LNCAP (cell line): ENCODE results near the gene ITGA3.
A peak's percentile ranks its signal among the peaks of the same experiment; 100 is the strongest.

Experiments used
- CTCF ChIP-seq: fragments of 450-650 bp; IDR thresholded peaks from 2 replicates; pipeline ENCODE4 v1.5.1; 2017; ENCODE audit warnings: mild to moderate bottlenecking

ITGA3 gene

GRCh38 chr17:50110591-50111349 is 54.9 kb downstream of the ITGA3 start:
- no peak for TF ChIP-seq CTCF

GRCh38 chr17:50111673-50112655 is 56.1 kb downstream of the ITGA3 start:
- no peak for TF ChIP-seq CTCF

GRCh38 chr17:50112694-50113093 is 56.8 kb downstream of the ITGA3 start:
- TF ChIP-seq CTCF: no peak

- no peak for TF ChIP-seq CTCF
These were observed 57.9 kb downstream of the ITGA3 start for GRCh38 chr17:50113624-50114320.

GRCh38 chr17:50114401-50114800 is 58.5 kb downstream of the ITGA3 start:
- no peak for TF ChIP-seq CTCF

GRCh38 chr17:50114849-50115357 is 59.0 kb downstream of the ITGA3 start:
- TF ChIP-seq CTCF: peak; percentile 53; the same call in 1 of the 2 replicates

GRCh38 chr17:50115756-50116155 is 59.8 kb downstream of the ITGA3 start:
- no peak for TF ChIP-seq CTCF
